ENCODE measurements around the gene PRELID3B. TPM values are rescaled to one million over a fixed set of nuclear protein-coding genes. Genes with fewer than 3 reads are reported as not detected.

The PRELID3B gene
- total RNA-seq, 1 experiment from 2014 or later = 129 TPM

- Histone ChIP-seq H3K79me2 (ENCODE audit: insufficient read depth, low read length) (peaks cover 15% of the 10 kb centered on the region), H3K4me1 (ENCODE audit: control insufficient read depth in 1 of 2, insufficient read depth in 2 of 2, low read length in 2 of 2) (peaks cover 0 to 5% of the 10 kb centered on the region in 2 experiments; a peak in 2 of 4 replicates), H3K4me3 (replicated peaks in 1 of 2; ENCODE audit: low read depth in 1 of 2, low read length in 2 of 2) (no peak overlapping the region), H3K27ac (ENCODE audit: low read depth, low read length) (no peak overlapping the region), H2AFZ (ENCODE audit: low read depth, low read length, poor library complexity, severe bottlenecking) (no peak overlapping the region), H3K9me3 (ENCODE audit: control insufficient read depth in 1 of 2, insufficient read depth in 1 of 2, low read depth in 1 of 2, low read length in 2 of 2) (no peaks in the 10 kb centered on the region), H3K27me3 (ENCODE audit: insufficient read depth, low read length) (no peaks in the 10 kb centered on the region), H3K9ac (ENCODE audit: low read length) (no peak overlapping the region), H3K36me3 (ENCODE audit: control insufficient read depth in 1 of 2, insufficient read depth in 2 of 2, low read length in 2 of 2) (peaks cover 10 to 35% of the 10 kb centered on the region in 2 experiments; a peak in 3 of 4 replicates), H3K4me2 (ENCODE audit: low read length) (no peak overlapping the region), H4K20me1 (ENCODE audit: insufficient read depth) (peaks cover 6% of the 10 kb centered on the region; the same call in 1 of the 2 replicates), H3K9me2 (ENCODE audit: insufficient read depth) (no peaks in the 10 kb centered on the region)
- BruUV-seq (replicated peaks) = no TSS peak
- intact Hi-C loops (cut with micrococcal nuclease) = no loop called here
- no peak for TF ChIP-seq ZFX (IDR thresholded peaks at IDR 0.05)
- ChIA-PET POLR2A (no interaction called here), CTCF (no interaction called here), RAD21 (ENCODE audit: low non-redundant PET in 1 of 2, low total read pairs in 2 of 2, uncharacterized antibody in 2 of 2, unreplicated experiment in 2 of 2) (no interaction called here)
- ATAC-seq = no peak
- no peak for DNase-seq (ENCODE audit: low read depth, low spot score)
Observed at GRCh38 chr20:59020938-59021551, 21.5 kb downstream of the PRELID3B start.

GRCh38 chr20:59019217-59019616 lies 23.4 kb downstream of the PRELID3B start, which contains the start of gene TUBB1:
TUBB1 (plus strand) TSS chr20:59019429; CDS start chr20:59019523, 94 bp downstream.
- Histone ChIP-seq H3K9ac (ENCODE audit: low read length) (no peak within 1 kb of the TSS), H2AFZ (ENCODE audit: low read depth, low read length, poor library complexity, severe bottlenecking) (no peak within 1 kb of the TSS), H3K4me2 (ENCODE audit: low read length) (no peak within 1 kb of the TSS), H3K27me3 (ENCODE audit: insufficient read depth, low read length) (no peaks in the 10 kb centered on the region), H3K27ac (ENCODE audit: low read depth, low read length) (no peak within 1 kb of the TSS), H3K79me2 (ENCODE audit: insufficient read depth, low read length) (no peaks in the 10 kb centered on the region; the same call in 1 of the 2 replicates), H3K4me1 (ENCODE audit: control insufficient read depth in 1 of 2, insufficient read depth in 2 of 2, low read length in 2 of 2) (peaks cover 0 to 5% of the 10 kb centered on the region in 2 experiments; a peak in 2 of 4 replicates), H3K9me3 (ENCODE audit: control insufficient read depth in 1 of 2, insufficient read depth in 1 of 2, low read depth in 1 of 2, low read length in 2 of 2) (no peaks in the 10 kb centered on the region), H3K9me2 (ENCODE audit: insufficient read depth) (no peaks in the 10 kb centered on the region), H3K4me3 (replicated peaks in 1 of 2; ENCODE audit: low read depth in 1 of 2, low read length in 2 of 2) (no peak within 1 kb of the TSS), H3K36me3 (ENCODE audit: control insufficient read depth in 1 of 2, insufficient read depth in 2 of 2, low read length in 2 of 2) (peaks cover 3 to 17% of the 10 kb centered on the region in 2 experiments; a peak in 2 of 4 replicates), H4K20me1 (ENCODE audit: insufficient read depth) (no peaks in the 10 kb centered on the region)
- BruUV-seq (replicated peaks) = no TSS peak
- DNase-seq (ENCODE audit: low read depth, low spot score) (no peak), ATAC-seq (no peak)
- ChIA-PET POLR2A (interaction anchor here (0.6 kb wide), 1 partner anchor 37 kb away, joined by 6 read pairs; no protein-coding TSS in a partner anchor), CTCF (interaction anchor here (1.0 kb wide), 1 partner anchor 13 kb away, joined by 3 read pairs; the partner anchor contains the start of gene ATP5F1E), RAD21 (ENCODE audit: low non-redundant PET in 1 of 2, low total read pairs in 2 of 2, uncharacterized antibody in 2 of 2, unreplicated experiment in 2 of 2) (no interaction called here)
- TF ChIP-seq SP1 (IDR thresholded peaks at IDR 0.05; ENCODE audit: low read depth) (no peak), TCF7L2 (IDR thresholded peaks at IDR 0.05; ENCODE audit: borderline replicate concordance, extremely low read depth, insufficient read depth, insufficient read length) (no peak), ATF3 (IDR thresholded peaks at IDR 0.05) (no peak), CEBPB (IDR thresholded peaks at IDR 0.05; ENCODE audit: low read depth) (no peak), RAD21 (IDR thresholded peaks at IDR 0.05; ENCODE audit: low read depth) (no peak), ELF1 (IDR thresholded peaks at IDR 0.05; ENCODE audit: borderline replicate concordance, low read depth) (no peak), EZH2 (IDR thresholded peaks at IDR 0.05) (no peak), ZNF274 (IDR thresholded peaks at IDR 0.05; ENCODE audit: low read depth, low read length) (no peak), ZBTB33 (IDR thresholded peaks at IDR 0.05; ENCODE audit: extremely low read depth, insufficient replicate concordance, low read length) (no peak), REST (IDR thresholded peaks at IDR 0.05; ENCODE audit: low read depth) (no peak), YY1 (IDR thresholded peaks at IDR 0.05; ENCODE audit: extremely low read depth, insufficient replicate concordance, low read depth, low read length) (no peak)
- intact Hi-C loops (cut with micrococcal nuclease) = no loop called here
